Glutamatergic neuron (in vitro differentiated cells): ENCODE results near the gene THAP8. TPM values are rescaled to one million over a fixed set of nuclear protein-coding genes. Genes with fewer than 3 reads are reported as not detected.

Source experiments
- DNase-seq: peaks from one replicate; pipeline ENCODE4 v3.0.0; 2022
- H3K27ac Mint-ChIP-seq: one replicate; pipeline ENCODE4 v1.8.0; 2020; ENCODE audit warnings: mild to moderate bottlenecking, mixed read lengths, inconsistent platforms; ENCODE audit not compliant: unreplicated experiment
- H3K27me3 Mint-ChIP-seq: one replicate; pipeline ENCODE4 v1.8.0; 2020; ENCODE audit warnings: mild to moderate bottlenecking, moderate library complexity, mixed read lengths, inconsistent platforms; ENCODE audit not compliant: unreplicated experiment
- H3K36me3 Mint-ChIP-seq: one replicate; pipeline ENCODE4 v1.8.0; 2020; ENCODE audit warnings: mild to moderate bottlenecking, mixed read lengths, inconsistent platforms; ENCODE audit not compliant: unreplicated experiment
- H3K4me1 Mint-ChIP-seq: one replicate; pipeline ENCODE4 v1.8.0; 2020; ENCODE audit warnings: mild to moderate bottlenecking, low read depth, mixed read lengths, inconsistent platforms; ENCODE audit not compliant: unreplicated experiment
- H3K4me3 Mint-ChIP-seq: one replicate; pipeline ENCODE4 v1.8.0; 2020; ENCODE audit warnings: mild to moderate bottlenecking, mixed read lengths, inconsistent platforms; ENCODE audit not compliant: unreplicated experiment
- H3K9me3 Mint-ChIP-seq: one replicate; pipeline ENCODE4 v1.8.0; 2020; ENCODE audit warnings: mild to moderate bottlenecking, moderate library complexity, mixed read lengths, inconsistent platforms; ENCODE audit not compliant: unreplicated experiment
- total RNA-seq: library from RNA; stranded (reverse); fragmentation: NEBNext Ultra II Directional; extraction: Animal tissue kit (Norgen Biotek cat#: 25700); gene quantifications from one replicate; pipeline ENCODE4 v1.2.1, GENCODE V29; 2021; ENCODE audit not compliant: unreplicated experiment
- TF ChIP-seq, protein P1 (sequence below): fragments of 200-600 bp; sonication (generic); IDR thresholded peaks from one replicate; pipeline ENCODE4 v1.5.0; 2021; ENCODE audit not compliant: partially characterized antibody, unreplicated experiment

The THAP8 gene
- total RNA-seq, 1 donor from 2014 or later: 10.1 TPM

DNA sequence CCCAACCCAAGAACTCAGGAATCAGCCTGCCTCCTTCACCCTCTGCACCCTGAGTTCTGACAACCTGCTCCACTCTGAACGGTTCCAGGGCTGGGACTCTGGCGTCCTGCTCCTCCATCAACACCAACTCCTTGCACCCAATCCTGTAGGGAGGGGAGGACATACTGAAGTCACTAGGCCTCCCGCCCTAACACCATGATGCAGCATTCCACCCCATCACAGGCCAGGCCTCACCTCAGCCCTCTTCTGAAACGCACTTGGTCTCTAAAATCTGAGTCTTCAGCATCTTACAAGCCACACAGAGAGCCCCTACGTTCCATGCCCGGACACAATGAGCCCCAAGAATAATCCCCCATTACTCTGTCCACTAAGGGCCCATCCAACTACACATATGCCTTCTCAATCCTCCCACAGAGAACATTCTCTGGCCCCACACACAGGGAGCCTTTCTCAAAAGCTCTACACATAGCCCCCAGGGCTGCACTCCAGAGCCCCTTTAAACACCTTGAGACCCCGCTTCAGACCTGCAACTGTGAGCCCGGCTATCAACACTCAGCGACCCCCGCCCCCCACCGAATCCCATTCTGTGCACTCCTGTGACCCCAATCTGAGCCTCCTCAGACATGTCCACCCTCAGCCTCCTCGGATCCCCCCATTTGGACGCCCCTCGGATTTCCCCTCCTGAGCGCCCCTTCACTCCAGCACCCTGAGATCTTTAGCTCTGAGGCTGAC lies 40.6 kb downstream of the THAP8 start:
- TF ChIP-seq, protein P1, sequence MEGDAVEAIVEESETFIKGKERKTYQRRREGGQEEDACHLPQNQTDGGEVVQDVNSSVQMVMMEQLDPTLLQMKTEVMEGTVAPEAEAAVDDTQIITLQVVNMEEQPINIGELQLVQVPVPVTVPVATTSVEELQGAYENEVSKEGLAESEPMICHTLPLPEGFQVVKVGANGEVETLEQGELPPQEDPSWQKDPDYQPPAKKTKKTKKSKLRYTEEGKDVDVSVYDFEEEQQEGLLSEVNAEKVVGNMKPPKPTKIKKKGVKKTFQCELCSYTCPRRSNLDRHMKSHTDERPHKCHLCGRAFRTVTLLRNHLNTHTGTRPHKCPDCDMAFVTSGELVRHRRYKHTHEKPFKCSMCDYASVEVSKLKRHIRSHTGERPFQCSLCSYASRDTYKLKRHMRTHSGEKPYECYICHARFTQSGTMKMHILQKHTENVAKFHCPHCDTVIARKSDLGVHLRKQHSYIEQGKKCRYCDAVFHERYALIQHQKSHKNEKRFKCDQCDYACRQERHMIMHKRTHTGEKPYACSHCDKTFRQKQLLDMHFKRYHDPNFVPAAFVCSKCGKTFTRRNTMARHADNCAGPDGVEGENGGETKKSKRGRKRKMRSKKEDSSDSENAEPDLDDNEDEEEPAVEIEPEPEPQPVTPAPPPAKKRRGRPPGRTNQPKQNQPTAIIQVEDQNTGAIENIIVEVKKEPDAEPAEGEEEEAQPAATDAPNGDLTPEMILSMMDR: no peak
- Mint-ChIP-seq H3K4me1 (peaks cover 15% of the 10 kb centered on the region), H3K27me3 (peaks cover 9% of the 10 kb centered on the region), H3K36me3 (peaks cover 7% of the 10 kb centered on the region), H3K4me3 (peak overlapping the region; percentile 99), H3K9me3 (peaks cover 3% of the 10 kb centered on the region), H3K27ac (peak overlapping the region; percentile 81)
- no peak for DNase-seq

DNA sequence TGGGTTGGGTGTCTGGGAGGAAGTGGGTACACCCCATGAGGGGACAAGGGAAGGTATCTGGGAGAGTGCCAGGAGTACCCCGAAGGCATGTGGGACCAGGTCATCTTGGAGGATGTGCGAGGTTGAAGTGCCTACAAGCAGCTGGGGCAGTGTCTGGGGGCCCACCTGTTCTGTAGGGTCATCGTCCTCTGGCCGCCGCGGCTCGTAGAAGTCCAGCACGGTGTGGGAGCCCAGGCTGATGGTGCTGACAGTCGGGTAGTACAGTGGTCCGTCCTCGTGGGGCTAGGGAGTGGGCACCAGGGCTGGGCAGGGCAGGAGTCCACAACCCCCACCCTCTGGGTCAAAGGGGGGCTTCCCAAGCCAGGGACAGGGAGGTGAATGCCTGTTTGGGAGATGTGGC lies 43.7 kb downstream of the THAP8 start:
- no peak for DNase-seq
- H3K4me3 Mint-ChIP-seq: peak overlapping the region; percentile 76
- peaks cover 15% of the 10 kb centered on the region for H3K4me1 Mint-ChIP-seq
- peaks cover under 1% of the 10 kb centered on the region for H3K36me3 Mint-ChIP-seq
- H3K27me3 Mint-ChIP-seq: peaks cover 11% of the 10 kb centered on the region
- peaks cover 2% of the 10 kb centered on the region for H3K9me3 Mint-ChIP-seq
- peak overlapping the region; percentile 86 for H3K27ac Mint-ChIP-seq
- TF ChIP-seq, protein P1: no peak

DNA sequence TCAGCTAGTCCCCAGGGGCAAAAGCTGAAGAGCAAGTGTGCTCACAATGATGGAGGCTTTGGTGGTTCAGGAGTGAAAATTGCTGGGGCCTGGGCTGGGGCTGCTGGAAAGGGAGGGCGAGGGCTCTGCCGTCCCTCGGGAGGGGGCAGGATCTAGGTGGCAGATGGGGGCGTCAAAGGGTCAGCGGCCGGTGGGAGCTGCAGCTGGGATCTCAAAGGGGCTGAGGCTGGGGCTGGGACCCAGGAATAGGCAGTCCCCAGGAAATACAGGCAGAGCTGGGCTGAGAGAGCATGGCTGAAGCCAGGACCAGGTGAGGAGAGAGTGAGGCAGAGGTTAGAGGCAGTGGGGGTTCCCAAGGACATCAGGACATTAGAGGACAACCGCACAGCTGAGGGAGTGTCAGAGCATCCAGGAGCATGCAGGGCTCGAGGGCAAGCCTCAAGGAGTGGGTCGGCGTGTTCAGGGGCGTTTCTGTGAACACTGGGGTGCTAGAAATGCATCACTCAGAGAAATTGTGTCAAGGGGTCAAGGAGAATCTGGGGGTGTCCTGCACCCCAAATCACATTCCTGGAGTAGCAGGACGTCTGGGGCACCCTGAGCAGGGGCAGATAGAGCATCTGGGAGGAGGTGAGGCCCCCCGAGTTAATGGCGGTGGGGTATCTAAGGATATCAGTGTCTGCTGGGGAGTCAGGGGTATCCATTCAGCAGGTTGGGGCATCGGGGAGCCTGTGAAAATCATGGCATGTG lies 44.3 kb downstream of the THAP8 start:
- DNase-seq: no peak
- Mint-ChIP-seq H3K27ac (peak overlapping the region; percentile 86), H3K36me3 (no peaks in the 10 kb centered on the region), H3K4me3 (peak overlapping the region; percentile 76), H3K27me3 (peaks cover 9% of the 10 kb centered on the region), H3K4me1 (peaks cover 15% of the 10 kb centered on the region), H3K9me3 (peaks cover 2% of the 10 kb centered on the region)
- TF ChIP-seq, protein P1: no peak

DNA sequence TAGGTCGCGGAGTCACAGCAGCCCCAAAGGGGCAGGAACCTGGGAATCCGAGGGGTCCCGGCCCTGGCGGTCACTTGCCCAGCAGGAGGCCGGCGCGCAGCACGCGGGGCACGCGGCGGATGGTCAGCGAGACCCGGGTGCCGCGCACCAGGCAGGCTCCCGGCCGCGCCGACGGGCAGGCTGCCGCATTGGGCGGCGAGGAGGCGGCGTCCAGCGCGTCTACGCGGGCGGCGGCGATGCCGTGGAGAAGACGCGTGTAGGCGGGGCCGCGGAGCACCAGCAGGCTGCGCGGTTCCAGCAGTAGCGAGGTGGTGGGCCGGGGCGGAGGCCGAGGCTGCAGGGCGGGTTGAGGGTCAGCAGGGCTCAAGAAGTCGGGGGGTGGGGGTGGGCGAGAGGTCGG lies 44.9 kb downstream of the THAP8 start:
- H3K9me3 Mint-ChIP-seq: peaks cover 2% of the 10 kb centered on the region
- peak overlapping the region; percentile 76 for H3K4me3 Mint-ChIP-seq
- H3K4me1 Mint-ChIP-seq: peaks cover 14% of the 10 kb centered on the region
- peak; percentile 75 for DNase-seq
- TF ChIP-seq, protein P1: no peak
- no peaks in the 10 kb centered on the region for H3K36me3 Mint-ChIP-seq
- H3K27me3 Mint-ChIP-seq: peaks cover 7% of the 10 kb centered on the region
- H3K27ac Mint-ChIP-seq: no peak overlapping the region

DNA sequence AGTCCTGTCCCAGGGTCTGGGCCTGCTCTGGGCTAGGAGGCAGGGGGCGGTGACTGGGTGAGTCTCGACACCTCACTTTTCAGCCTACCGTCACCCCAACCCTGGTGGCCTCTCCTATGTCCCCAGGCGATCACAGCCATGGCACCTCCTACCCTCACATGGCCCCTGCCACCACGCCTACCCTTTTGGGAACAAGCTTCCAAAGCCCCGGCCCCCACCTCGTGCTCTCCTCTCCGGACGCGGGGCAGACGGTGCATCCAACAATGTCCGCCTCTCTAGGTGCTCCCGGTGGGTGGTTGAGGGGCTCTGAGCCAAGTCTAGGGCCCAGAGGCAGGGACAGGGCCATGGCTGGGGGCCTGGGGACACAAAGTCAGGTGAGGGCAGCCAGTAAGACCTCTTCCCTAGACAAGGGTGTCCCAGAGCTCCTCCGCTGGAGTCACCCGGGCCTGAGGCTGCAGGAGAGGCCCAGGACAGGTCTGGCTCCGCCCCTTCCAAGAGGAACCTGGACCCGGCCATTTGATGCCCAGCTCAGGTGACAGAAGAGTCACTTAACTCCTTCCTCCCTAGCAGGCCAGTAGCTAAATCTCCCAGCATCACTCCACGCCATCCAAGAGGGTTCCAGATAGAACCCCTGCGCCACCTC lies 45.6 kb downstream of the THAP8 start, which contains the start of gene SYNE4:
Gene SYNE4, minus strand, starts transcription at position 478 of the 643 bp plus-strand sequence. Its CDS starts 132 bp downstream, at position 346.
- peak within 1 kb of the TSS; percentile 86 for H3K27ac Mint-ChIP-seq
- peak within 1 kb of the TSS; percentile 76 for H3K4me3 Mint-ChIP-seq
- no peak for DNase-seq
- peaks cover 13% of the 10 kb centered on the region for H3K4me1 Mint-ChIP-seq
- H3K36me3 Mint-ChIP-seq: no peaks in the 10 kb centered on the region
- TF ChIP-seq, protein P1: no peak
- peaks cover 6% of the 10 kb centered on the region for H3K27me3 Mint-ChIP-seq
- H3K9me3 Mint-ChIP-seq: peaks cover 2% of the 10 kb centered on the region
